Prostate gland (tissue), 2 donors: ENCODE data around the gene EVPLL. TPM values are rescaled to one million over a fixed set of nuclear protein-coding genes. Genes with fewer than 3 reads are reported as not detected.

Experiments
- microRNA-seq: library from miRNA; unstranded; fragments of <30 nt; microRNA quantifications from one replicate; pipeline ENCODE4, GENCODE V29; 2016
- small RNA-seq, 2 donors: library from RNA; depleted of rRNA; stranded (forward); fragments of <200 nt; gene quantifications; one replicate each; pipeline ENCODE3, GENCODE V24; 2016
- total RNA-seq, 2 donors: library from RNA; depleted of rRNA; stranded (reverse); fragments of >200 nt; gene quantifications; one replicate each; pipeline ENCODE4 v1.1.0, GENCODE V29; 2016

EVPLL gene
- total RNA-seq, 2 donors from 2014 or later = 1.6 to 1.7 TPM

Small RNA genes within 50 kb of the gene (microRNA-seq; reads per million reads assigned to microRNA genes)
- gene MIR6778 = not detected

Small RNA genes within 50 kb of the gene (small RNA-seq; reads per million reads assigned to genes)
- gene AL353997.5 = 0 reads per million in 2 donors
- 0 reads per million in 2 donors for gene YWHAEP2

Other genes with a start within 250 kb of the EVPLL start
- 100 to 1,000 TPM; 132 to 230 TPM for gene ALKBH5, start 193.9 kb upstream of the EVPLL start, total RNA-seq
- gene LLGL1, start 152.1 kb upstream of the EVPLL start, total RNA-seq = 10 to 100 TPM; 17.7 to 33.5 TPM
- 100 to 1,000 TPM; 280 to 347 TPM for gene FLII, start 119.0 kb upstream of the EVPLL start, total RNA-seq
- gene MIEF2, start 117.1 kb upstream of the EVPLL start, total RNA-seq = 10 to 100 TPM; 22.3 to 28.7 TPM
- gene TOP3A, start 62.8 kb upstream of the EVPLL start, total RNA-seq = 10 to 100 TPM; 18.4 to 37.1 TPM
- 10 to 100 TPM; 19.0 to 25.3 TPM for gene SMCR8, start 62.5 kb upstream of the EVPLL start, total RNA-seq
- gene SHMT1, start 14.2 kb upstream of the EVPLL start, total RNA-seq = 10 to 100 TPM; 31.6 to 43.0 TPM
- under 1 TPM in 1 of 2 donors, not detected in 1; 0.18 TPM for gene LGALS9C, start 99.0 kb downstream of the EVPLL start, total RNA-seq